Keratinocyte (primary cell): ENCODE results near the gene F12. TPM values are rescaled to one million over a fixed set of nuclear protein-coding genes. Genes with fewer than 3 reads are reported as not detected.

Experiments used
- DNase-seq: peaks from one replicate; pipeline ENCODE4 v3.0.0-alpha.2; 2011; ENCODE audit warnings: low read depth, missing footprints, low spot score
- FAIRE-seq: peaks from 2 replicates; lab custom pipeline; 2011; peaks lifted over from hg19 to GRCh38; lab: Jason Lieb, UNC
- H2AFZ ChIP-seq: 2 replicates; pipeline ENCODE4 v1.6.0; 2012; ENCODE audit warnings: low read length, control low read depth, inconsistent platforms; ENCODE audit not compliant: control insufficient read depth
- H3K27ac ChIP-seq: 2 replicates; pipeline ENCODE4 v1.5.1; 2011; ENCODE audit warnings: low read length; ENCODE audit not compliant: control insufficient read depth, insufficient read depth
- H3K27me3 ChIP-seq: 3 replicates; pipeline ENCODE4 v1.6.0; 2011; ENCODE audit warnings: low read length; ENCODE audit not compliant: control insufficient read depth, insufficient read depth; ENCODE audit errors: extremely low read depth
- H3K36me3 ChIP-seq, 2 experiments: 2 replicates in 1 of 2; 3 replicates in 1 of 2; pipeline ENCODE4 v1.5.1; 2011; ENCODE audit warnings: low read length in 2 of 2, mild to moderate bottlenecking in 1 of 2; ENCODE audit not compliant: control insufficient read depth in 2 of 2, insufficient read depth in 2 of 2; ENCODE audit errors: extremely low read depth in 1 of 2
- H3K4me1 ChIP-seq: 3 replicates; pipeline ENCODE4 v1.5.1; 2011; ENCODE audit warnings: low read length; ENCODE audit not compliant: control insufficient read depth, insufficient read depth; ENCODE audit errors: extremely low read depth
- H3K4me2 ChIP-seq: 3 replicates; pipeline ENCODE4 v1.6.0; 2011; ENCODE audit warnings: low read depth, low read length; ENCODE audit not compliant: control insufficient read depth, insufficient read depth; ENCODE audit errors: extremely low read depth
- H3K4me3 ChIP-seq, 3 experiments: fragments of 200-600 bp in 1 of 3; sonication (generic) in 1 of 3; 2 replicates in 2 of 3; 3 replicates in 1 of 3; pipeline ENCODE4 v1.5.1; 2011 to 2016; ENCODE audit warnings: low read length in 3 of 3, mild to moderate bottlenecking in 3 of 3, control low read depth in 2 of 3, inconsistent platforms in 1 of 3, low read depth in 1 of 3, mixed read lengths in 1 of 3, mixed run types in 1 of 3, moderate library complexity in 1 of 3; ENCODE audit not compliant: control insufficient read depth in 2 of 3, insufficient read depth in 2 of 3; ENCODE audit errors: extremely low read depth in 1 of 3
- H3K79me2 ChIP-seq: 2 replicates; pipeline ENCODE4 v1.6.0; 2012; ENCODE audit warnings: low read length; ENCODE audit not compliant: control insufficient read depth, insufficient read depth
- H3K9ac ChIP-seq: 3 replicates; pipeline ENCODE4 v1.6.0; 2011; ENCODE audit warnings: low read length; ENCODE audit not compliant: control insufficient read depth, insufficient read depth; ENCODE audit errors: extremely low read depth
- H3K9me1 ChIP-seq: 3 replicates; pipeline ENCODE4 v1.6.0; 2011; ENCODE audit warnings: low read length; ENCODE audit not compliant: control insufficient read depth, insufficient read depth; ENCODE audit errors: extremely low read depth
- H3K9me3 ChIP-seq: 2 replicates; pipeline ENCODE4 v1.5.1; 2012; ENCODE audit warnings: low read depth, low read length; ENCODE audit not compliant: control insufficient read depth
- H4K20me1 ChIP-seq: 3 replicates; pipeline ENCODE4 v1.6.0; 2011; ENCODE audit warnings: low read length; ENCODE audit not compliant: control insufficient read depth, insufficient read depth; ENCODE audit errors: extremely low read depth
- CTCF ChIP-seq, 3 experiments: IDR thresholded peaks in 1 of 3; conservative IDR thresholded peaks in 1 of 3; optimal IDR thresholded peaks in 1 of 3; 2 replicates in 2 of 3; 3 replicates in 1 of 3; pipeline versions ENCODE3 to v1.5.1; 2011; ENCODE audit warnings: low read length in 3 of 3, mild to moderate bottlenecking in 3 of 3, moderate library complexity in 2 of 3, control low read depth in 1 of 3, inconsistent platforms in 1 of 3; ENCODE audit not compliant: insufficient read depth in 2 of 3; ENCODE audit errors: extremely low read depth in 1 of 3
- EZH2 ChIP-seq: IDR thresholded peaks from one replicate; pipeline ENCODE4 v1.6.1; 2012; ENCODE audit warnings: inconsistent platforms, mild to moderate bottlenecking, low read length, moderate library complexity
- dilution Hi-C: fragments of 300-500 bp; cut with MboI; formaldehyde crosslinking; loops from one replicate; pipeline ENCODE4 v1.7.0; 2020; ENCODE audit warnings: low sequenced_read_pairs; ENCODE audit not compliant: extremely low pct_ligation_motif_present
- polyA plus RNA-seq, 5 experiments: library from polyadenylated mRNA; depleted of rRNA in 3 of 5; stranded (reverse) in 3 of 5; stranded (forward) in 1 of 5; unstranded in 1 of 5; fragments of >200 nt; gene quantifications; 1 replicate in 1 of 5; 2 replicates in 3 of 5; 3 replicates in 1 of 5; pipeline versions ENCODE4 v1.2.1 to v1.2.3, GENCODE V29; 2011 to 2012; ENCODE audit warnings: missing spikeins in 2 of 5, low read depth in 1 of 5, low replicate concordance in 1 of 5

Gene F12
- polyA plus RNA-seq, 1 donor (not counting 4 experiments of a cell fraction or from before 2014, with no cell fraction given) = 7.7 TPM

- no peaks in the 10 kb centered on the region for H3K9me1 ChIP-seq
- peak overlapping the region; percentile 19 for H2AFZ ChIP-seq
- no peak for DNase-seq
- dilution Hi-C loops = no loop called here
- H3K4me2 ChIP-seq = peak overlapping the region; percentile 41
- H4K20me1 ChIP-seq = no peaks in the 10 kb centered on the region
- H3K27ac ChIP-seq = no peak overlapping the region
- H3K4me3 ChIP-seq = peak overlapping the region in 1 of 3 experiments; percentile 34
- H3K27me3 ChIP-seq = no peaks in the 10 kb centered on the region
- no peaks in the 10 kb centered on the region for H3K79me2 ChIP-seq
- FAIRE-seq = no peak
- H3K9ac ChIP-seq = no peak overlapping the region
- no peaks in the 10 kb centered on the region for H3K9me3 ChIP-seq
- peaks cover 50% of the 10 kb centered on the region for H3K4me1 ChIP-seq
- peaks cover 0 to 19% of the 10 kb centered on the region in 2 experiments for H3K36me3 ChIP-seq
- TF ChIP-seq EZH2 = no peak
- no peak for TF ChIP-seq CTCF (optimal IDR thresholded peaks at IDR 0.05 in 1 of 3, IDR thresholded peaks at IDR 0.05 in 1 of 3, conservative IDR thresholded peaks at IDR 0.05 in 1 of 3; ENCODE audit: extremely low read depth in 1 of 3, insufficient read depth in 2 of 3, low read length in 3 of 3)
Observed at GRCh38 chr5:177367323-177367848, 42.0 kb downstream of the F12 start.

- Histone ChIP-seq H3K27ac (no peak overlapping the region), H3K4me3 (peak overlapping the region in 1 of 3 experiments; percentile 48), H2AFZ (peak overlapping the region; percentile 72), H4K20me1 (no peaks in the 10 kb centered on the region), H3K79me2 (no peaks in the 10 kb centered on the region), H3K27me3 (no peaks in the 10 kb centered on the region), H3K9ac (peak overlapping the region; percentile 54), H3K4me1 (peaks cover 49% of the 10 kb centered on the region), H3K4me2 (peak overlapping the region; percentile 41), H3K9me1 (no peaks in the 10 kb centered on the region), H3K9me3 (no peaks in the 10 kb centered on the region), H3K36me3 (peaks cover 0 to 19% of the 10 kb centered on the region in 2 experiments)
- FAIRE-seq (no peak), DNase-seq (no peak)
- dilution Hi-C loops = no loop called here
- TF ChIP-seq EZH2 = no peak
- no peak for TF ChIP-seq CTCF (optimal IDR thresholded peaks at IDR 0.05 in 1 of 3, IDR thresholded peaks at IDR 0.05 in 1 of 3, conservative IDR thresholded peaks at IDR 0.05 in 1 of 3; ENCODE audit: extremely low read depth in 1 of 3, insufficient read depth in 2 of 3, low read length in 3 of 3)
Observed at GRCh38 chr5:177366528-177367322, 42.6 kb downstream of the F12 start.
